ENCODE measurements around the gene VDR. TPM values are rescaled to one million over a fixed set of nuclear protein-coding genes. Genes with fewer than 3 reads are reported as not detected.

Gene VDR
- polyA plus RNA-seq, 1 donor (not counting 4 experiments of a cell fraction or from before 2014, with no cell fraction given) = 43.3 TPM

- no peak for TF ChIP-seq EZH2 (IDR thresholded peaks at IDR 0.05; ENCODE audit: low read length)
- Histone ChIP-seq H3K27ac (ENCODE audit: control insufficient read depth, insufficient read depth, low read length) (no peak overlapping the region), H3K36me3 (ENCODE audit: control insufficient read depth in 2 of 2, extremely low read depth in 1 of 2, insufficient read depth in 2 of 2, low read length in 2 of 2) (peaks cover 21 to 40% of the 10 kb centered on the region in 2 experiments), H3K4me1 (ENCODE audit: control insufficient read depth, extremely low read depth, insufficient read depth, low read length) (peaks cover 30% of the 10 kb centered on the region), H3K79me2 (ENCODE audit: control insufficient read depth, insufficient read depth, low read length) (peaks cover 2% of the 10 kb centered on the region), H3K27me3 (ENCODE audit: control insufficient read depth, extremely low read depth, insufficient read depth, low read length) (no peaks in the 10 kb centered on the region), H3K4me3 (ENCODE audit: control insufficient read depth in 2 of 3, extremely low read depth in 1 of 3, insufficient read depth in 2 of 3, low read depth in 1 of 3, low read length in 3 of 3) (no peak overlapping the region), H3K9me1 (ENCODE audit: control insufficient read depth, extremely low read depth, insufficient read depth, low read length) (peaks cover 4% of the 10 kb centered on the region), H4K20me1 (ENCODE audit: control insufficient read depth, extremely low read depth, insufficient read depth, low read length) (no peaks in the 10 kb centered on the region), H3K9ac (ENCODE audit: control insufficient read depth, extremely low read depth, insufficient read depth, low read length) (no peak overlapping the region), H3K4me2 (ENCODE audit: control insufficient read depth, extremely low read depth, insufficient read depth, low read depth, low read length) (no peak overlapping the region), H2AFZ (ENCODE audit: control insufficient read depth, low read length) (no peak overlapping the region), H3K9me3 (ENCODE audit: control insufficient read depth, low read depth, low read length) (no peaks in the 10 kb centered on the region)
- FAIRE-seq = peak; percentile 58
- peak; percentile 38 for DNase-seq (ENCODE audit: low read depth, low spot score)
- dilution Hi-C loops (cut with MboI; ENCODE audit: extremely low pct_ligation_motif_present, low sequenced_read_pairs) = no loop called here
Measured at GRCh38 chr12:47867495-47867941, 37.3 kb downstream of the VDR start.

- H3K4me2 ChIP-seq (ENCODE audit: control insufficient read depth, extremely low read depth, insufficient read depth, low read depth, low read length) = no peak overlapping the region
- H4K20me1 ChIP-seq (ENCODE audit: control insufficient read depth, extremely low read depth, insufficient read depth, low read length) = no peaks in the 10 kb centered on the region
- H3K79me2 ChIP-seq (ENCODE audit: control insufficient read depth, insufficient read depth, low read length) = peaks cover 2% of the 10 kb centered on the region
- FAIRE-seq = no peak
- dilution Hi-C loops (cut with MboI; ENCODE audit: extremely low pct_ligation_motif_present, low sequenced_read_pairs) = no loop called here
- H3K9me3 ChIP-seq (ENCODE audit: control insufficient read depth, low read depth, low read length) = no peaks in the 10 kb centered on the region
- H3K9me1 ChIP-seq (ENCODE audit: control insufficient read depth, extremely low read depth, insufficient read depth, low read length) = peaks cover 4% of the 10 kb centered on the region
- TF ChIP-seq CTCF (optimal IDR thresholded peaks at IDR 0.05 in 1 of 3, IDR thresholded peaks at IDR 0.05 in 1 of 3, conservative IDR thresholded peaks at IDR 0.05 in 1 of 3; ENCODE audit: extremely low read depth in 1 of 3, insufficient read depth in 2 of 3, low read length in 3 of 3) (no peak), EZH2 (IDR thresholded peaks at IDR 0.05; ENCODE audit: low read length) (no peak)
- H3K36me3 ChIP-seq (ENCODE audit: control insufficient read depth in 2 of 2, extremely low read depth in 1 of 2, insufficient read depth in 2 of 2, low read length in 2 of 2) = peaks cover 28 to 51% of the 10 kb centered on the region in 2 experiments
- no peak for DNase-seq (ENCODE audit: low read depth, low spot score)
- H3K4me1 ChIP-seq (ENCODE audit: control insufficient read depth, extremely low read depth, insufficient read depth, low read length) = peaks cover 33% of the 10 kb centered on the region
- no peaks in the 10 kb centered on the region for H3K27me3 ChIP-seq (ENCODE audit: control insufficient read depth, extremely low read depth, insufficient read depth, low read length)
- H3K9ac ChIP-seq (ENCODE audit: control insufficient read depth, extremely low read depth, insufficient read depth, low read length) = no peak overlapping the region
- H3K4me3 ChIP-seq (ENCODE audit: control insufficient read depth in 2 of 3, extremely low read depth in 1 of 3, insufficient read depth in 2 of 3, low read depth in 1 of 3, low read length in 3 of 3) = no peak overlapping the region
- H2AFZ ChIP-seq (ENCODE audit: control insufficient read depth, low read length) = no peak overlapping the region
- H3K27ac ChIP-seq (ENCODE audit: control insufficient read depth, insufficient read depth, low read length) = no peak overlapping the region
Measured at GRCh38 chr12:47864646-47865235, 40.1 kb downstream of the VDR start.
